Activated CD4-positive, alpha-beta T cell treated with anti-CD3 and anti-CD28 coated beads, Interleukin-2, amount 10 ng/mL, durations not matched to agents 7 days and 5 days (primary cell): ENCODE measurements around the gene FBXO33. TPM values are rescaled to one million over a fixed set of nuclear protein-coding genes. Genes with fewer than 3 reads are reported as not detected.

ENCODE experiments used
- CTCF ChIA-PET: fragments of 350-600 bp; sonication (Branson Sonifier 250); formaldehyde crosslinking; loops from one replicate; lab custom pipeline; 2021; ENCODE audit warnings: antibody characterized with exemption; lab: Charles Lee
- POLR2A ChIA-PET: fragments of 350-600 bp; sonication (Branson Sonifier 250); formaldehyde crosslinking; loops from one replicate; lab custom pipeline; 2021; ENCODE audit warnings: antibody characterized with exemption; lab: Charles Lee
- DNase-seq: peaks from one replicate; pipeline ENCODE4 v3.0.0-alpha.2; 2020
- H3K27ac Mint-ChIP-seq: one replicate; pipeline ENCODE4 v1.8.0; 2021; ENCODE audit warnings: mild to moderate bottlenecking, moderate library complexity, mixed read lengths
- H3K27me3 Mint-ChIP-seq: one replicate; pipeline ENCODE4 v1.8.0; 2021; ENCODE audit warnings: mixed read lengths
- H3K36me3 Mint-ChIP-seq: one replicate; pipeline ENCODE4 v1.8.0; 2021; ENCODE audit warnings: low read depth, mixed read lengths
- H3K4me1 Mint-ChIP-seq: one replicate; pipeline ENCODE4 v1.8.0; 2021; ENCODE audit warnings: mixed read lengths
- H3K4me3 Mint-ChIP-seq: one replicate; pipeline ENCODE4 v1.8.0; 2021; ENCODE audit warnings: mild to moderate bottlenecking, moderate library complexity, mixed read lengths
- H3K9me3 Mint-ChIP-seq: one replicate; pipeline ENCODE4 v1.8.0; 2021; ENCODE audit warnings: mixed read lengths
- total RNA-seq, 2 experiments: library from RNA; stranded (reverse); gene quantifications; one replicate each; pipeline ENCODE4 v1.2.3, GENCODE V29; 2021

Gene FBXO33
- total RNA-seq, 2 experiments from 2014 or later = 17.0 to 18.3 TPM

- DNase-seq = no peak
- ChIA-PET POLR2A (interaction anchor here (1.3 kb wide), 1 partner anchor 195 kb away, joined by 7 read pairs; no protein-coding TSS in a partner anchor), CTCF (interaction anchor here (0.6 to 1.7 kb wide), 2 partner anchors 160 to 372 kb away, joined by 4 to 5 read pairs; no protein-coding TSS in a partner anchor)
- Mint-ChIP-seq H3K27ac (no peak overlapping the region), H3K36me3 (peaks cover 11% of the 10 kb centered on the region), H3K27me3 (no peaks in the 10 kb centered on the region), H3K4me3 (no peak overlapping the region), H3K9me3 (no peaks in the 10 kb centered on the region), H3K4me1 (peaks cover 45% of the 10 kb centered on the region)
These were observed 5.6 kb downstream of the FBXO33 start for GRCh38 chr14:39426605-39427004.

GRCh38 chr14:39425947-39426346, 6.3 kb downstream of the FBXO33 start:
- no peak for DNase-seq
- no peak overlapping the region for H3K27ac Mint-ChIP-seq
- H3K36me3 Mint-ChIP-seq = peaks cover 13% of the 10 kb centered on the region
- H3K9me3 Mint-ChIP-seq = no peaks in the 10 kb centered on the region
- ChIA-PET POLR2A (interaction anchor here (1.0 to 1.3 kb wide), 2 partner anchors 194 to 197 kb away, joined by 3 to 7 read pairs; no protein-coding TSS in a partner anchor), CTCF (interaction anchor here (0.6 to 1.7 kb wide), 2 partner anchors 159 to 372 kb away, joined by 4 to 5 read pairs; no protein-coding TSS in a partner anchor)
- no peaks in the 10 kb centered on the region for H3K27me3 Mint-ChIP-seq
- peaks cover 47% of the 10 kb centered on the region for H3K4me1 Mint-ChIP-seq
- H3K4me3 Mint-ChIP-seq = no peak overlapping the region

GRCh38 chr14:39423793-39424192, 8.4 kb downstream of the FBXO33 start:
- POLR2A ChIA-PET = no interaction called here

GRCh38 chr14:39422243-39422642, 10.0 kb downstream of the FBXO33 start:
- no peak for DNase-seq
- Mint-ChIP-seq H3K27ac (no peak overlapping the region), H3K27me3 (no peaks in the 10 kb centered on the region), H3K4me3 (no peak overlapping the region), H3K4me1 (peaks cover 24% of the 10 kb centered on the region), H3K9me3 (peaks cover 6% of the 10 kb centered on the region), H3K36me3 (peaks cover 25% of the 10 kb centered on the region)
- ChIA-PET CTCF (interaction anchor here (1.0 to 1.4 kb wide), 2 partner anchors 8 to 25 kb away, joined by 4 to 5 read pairs; no protein-coding TSS in a partner anchor), POLR2A (no interaction called here)

More at GRCh38 chr14:39423793-39424192, 8.4 kb downstream of the FBXO33 start:
- Mint-ChIP-seq H3K4me1 (peaks cover 32% of the 10 kb centered on the region), H3K9me3 (peaks cover 5% of the 10 kb centered on the region), H3K4me3 (no peak overlapping the region), H3K36me3 (peaks cover 25% of the 10 kb centered on the region), H3K27me3 (no peaks in the 10 kb centered on the region), H3K27ac (no peak overlapping the region)
- CTCF ChIA-PET = interaction anchor here (0.6 to 1.3 kb wide), 3 partner anchors 9 to 226 kb away, joined by 3 to 4 read pairs (median 3); partner anchors contain the start of gene FBXO33
- DNase-seq = no peak

GRCh38 chr14:39419272-39419671, 13.0 kb downstream of the FBXO33 start:
- Mint-ChIP-seq H3K36me3 (peaks cover 48% of the 10 kb centered on the region), H3K27ac (no peak overlapping the region), H3K4me3 (no peak overlapping the region), H3K27me3 (no peaks in the 10 kb centered on the region), H3K4me1 (peaks cover 11% of the 10 kb centered on the region), H3K9me3 (peaks cover 18% of the 10 kb centered on the region)
- POLR2A ChIA-PET = no interaction called here
- DNase-seq = no peak
- CTCF ChIA-PET = no interaction called here

GRCh38 chr14:39417014-39417413, 15.2 kb downstream of the FBXO33 start:
- ChIA-PET POLR2A (no interaction called here), CTCF (interaction anchor here (0.7 kb wide), 1 partner anchor 110 kb away, joined by 4 read pairs; no protein-coding TSS in a partner anchor)
- Mint-ChIP-seq H3K27me3 (no peaks in the 10 kb centered on the region), H3K27ac (no peak overlapping the region), H3K9me3 (peaks cover 34% of the 10 kb centered on the region), H3K4me3 (no peak overlapping the region), H3K4me1 (peaks cover 3% of the 10 kb centered on the region), H3K36me3 (peaks cover 59% of the 10 kb centered on the region)
- no peak for DNase-seq

GRCh38 chr14:39416072-39416471, 16.2 kb downstream of the FBXO33 start:
- CTCF ChIA-PET = interaction anchor here (0.6 kb wide), 1 partner anchor 511 kb away, joined by 3 read pairs; no protein-coding TSS in a partner anchor

GRCh38 chr14:39406560-39406959, 25.7 kb downstream of the FBXO33 start:
- peaks cover 8% of the 10 kb centered on the region for H3K9me3 Mint-ChIP-seq
- H3K27me3 Mint-ChIP-seq = no peaks in the 10 kb centered on the region
- no peaks in the 10 kb centered on the region for H3K4me1 Mint-ChIP-seq
- no peak for DNase-seq
- ChIA-PET CTCF (no interaction called here), POLR2A (no interaction called here)
- H3K36me3 Mint-ChIP-seq = peaks cover 34% of the 10 kb centered on the region
- no peak overlapping the region for H3K4me3 Mint-ChIP-seq
- no peak overlapping the region for H3K27ac Mint-ChIP-seq

More at GRCh38 chr14:39416072-39416471, 16.2 kb downstream of the FBXO33 start:
- peaks cover 2% of the 10 kb centered on the region for H3K4me1 Mint-ChIP-seq
- peaks cover 59% of the 10 kb centered on the region for H3K36me3 Mint-ChIP-seq
- no peak overlapping the region for H3K4me3 Mint-ChIP-seq
- peaks cover 34% of the 10 kb centered on the region for H3K9me3 Mint-ChIP-seq
- DNase-seq = no peak
- no peak overlapping the region for H3K27ac Mint-ChIP-seq
- no peaks in the 10 kb centered on the region for H3K27me3 Mint-ChIP-seq
- POLR2A ChIA-PET = no interaction called here

GRCh38 chr14:39398382-39398781, 33.9 kb downstream of the FBXO33 start:
- no peaks in the 10 kb centered on the region for H3K9me3 Mint-ChIP-seq
- CTCF ChIA-PET = no interaction called here
- H3K36me3 Mint-ChIP-seq = peaks cover 43% of the 10 kb centered on the region
- H3K4me1 Mint-ChIP-seq = peaks cover 1% of the 10 kb centered on the region
- no peak for DNase-seq
- no peak overlapping the region for H3K27ac Mint-ChIP-seq
- POLR2A ChIA-PET = no interaction called here
- no peaks in the 10 kb centered on the region for H3K27me3 Mint-ChIP-seq
- H3K4me3 Mint-ChIP-seq = no peak overlapping the region

- H3K36me3 Mint-ChIP-seq = peaks cover 37% of the 10 kb centered on the region
- ChIA-PET POLR2A (no interaction called here), CTCF (interaction anchor here (0.9 to 1.5 kb wide), 3 partner anchors 21 to 164 kb away, joined by 3 to 4 read pairs (median 3); no protein-coding TSS in a partner anchor)
- H3K4me3 Mint-ChIP-seq = no peak overlapping the region
- no peak for DNase-seq
- no peak overlapping the region for H3K27ac Mint-ChIP-seq
- no peaks in the 10 kb centered on the region for H3K9me3 Mint-ChIP-seq
- no peaks in the 10 kb centered on the region for H3K27me3 Mint-ChIP-seq
- H3K4me1 Mint-ChIP-seq = peaks cover 1% of the 10 kb centered on the region
These were observed 35.8 kb downstream of the FBXO33 start for GRCh38 chr14:39396448-39396847.

GRCh38 chr14:39395555-39396254, 36.5 kb downstream of the FBXO33 start:
- Mint-ChIP-seq H3K9me3 (no peaks in the 10 kb centered on the region), H3K4me3 (no peak overlapping the region), H3K27ac (no peak overlapping the region), H3K36me3 (peaks cover 31% of the 10 kb centered on the region), H3K27me3 (no peaks in the 10 kb centered on the region), H3K4me1 (peaks cover under 1% of the 10 kb centered on the region)
- DNase-seq = no peak
- ChIA-PET CTCF (no interaction called here), POLR2A (no interaction called here)

- ChIA-PET POLR2A (no interaction called here), CTCF (interaction anchor here (1.3 kb wide), 1 partner anchor 26 kb away, joined by 3 read pairs; no protein-coding TSS in a partner anchor)
- H3K4me1 Mint-ChIP-seq = no peaks in the 10 kb centered on the region
- no peaks in the 10 kb centered on the region for H3K27me3 Mint-ChIP-seq
- no peaks in the 10 kb centered on the region for H3K9me3 Mint-ChIP-seq
- peaks cover 26% of the 10 kb centered on the region for H3K36me3 Mint-ChIP-seq
- DNase-seq = no peak
- H3K27ac Mint-ChIP-seq = no peak overlapping the region
- no peak overlapping the region for H3K4me3 Mint-ChIP-seq
These were observed 38.9 kb downstream of the FBXO33 start for GRCh38 chr14:39393289-39393688.

- H3K27ac Mint-ChIP-seq = no peak overlapping the region
- peaks cover 5% of the 10 kb centered on the region for H3K36me3 Mint-ChIP-seq
- ChIA-PET POLR2A (no interaction called here), CTCF (interaction anchor here (0.6 kb wide), 1 partner anchor 234 kb away, joined by 3 read pairs; no protein-coding TSS in a partner anchor)
- no peaks in the 10 kb centered on the region for H3K27me3 Mint-ChIP-seq
- no peak overlapping the region for H3K4me3 Mint-ChIP-seq
- H3K9me3 Mint-ChIP-seq = no peaks in the 10 kb centered on the region
- H3K4me1 Mint-ChIP-seq = peaks cover 31% of the 10 kb centered on the region
- DNase-seq = no peak
These were observed 48.1 kb downstream of the FBXO33 start for GRCh38 chr14:39384177-39384576.
